Measurements from ENCODE around the gene ARPC3. TPM values are rescaled to one million over a fixed set of nuclear protein-coding genes. Genes with fewer than 3 reads are reported as not detected.
A peak's percentile ranks its signal among the peaks of the same experiment; 100 is the strongest.
"Not testable (repeated sequence)": the region's sequence is repeated elsewhere in the genome, so short reads cannot be mapped to it uniquely, and the experiment has no call there.

ARPC3 gene
- total and polyA plus RNA-seq, 7 donors: 52.7 to 168 (median 71.6) TPM

DNA sequence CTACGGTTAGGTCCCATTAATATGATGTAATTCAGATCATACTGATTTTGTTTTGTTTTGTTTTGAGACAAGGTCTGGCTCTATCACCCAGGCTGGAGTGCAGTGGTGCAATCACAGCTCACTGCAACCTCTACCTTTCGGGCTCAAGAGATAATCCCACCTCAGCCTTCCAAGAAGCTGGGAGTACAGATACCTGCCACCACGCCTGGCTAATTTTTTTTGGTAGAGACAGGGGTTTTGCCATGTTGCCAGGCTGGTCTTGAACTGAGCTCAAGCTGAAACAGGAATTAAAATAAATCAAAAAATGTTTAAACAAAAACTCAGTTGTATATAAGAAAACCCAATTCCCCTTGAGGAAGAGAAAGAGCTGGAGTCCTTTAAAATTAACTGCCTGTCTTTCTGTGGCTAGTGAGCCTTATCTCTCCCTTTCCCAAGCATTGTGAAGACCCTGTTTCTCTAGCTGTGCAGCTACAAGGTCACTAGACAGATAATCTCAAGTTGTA is 28.9 kb downstream of the ARPC3 start:
- Histone ChIP-seq H3K27ac (no peak overlapping the region), H3K9me3 (no peaks in the 10 kb centered on the region), H3K27me3 (ENCODE audit: insufficient read depth in 3 of 3, low read length in 2 of 3) (peaks cover 0 to 9% (median 0%) of the 10 kb centered on the region in 3 donors), H3K4me3 (no peak overlapping the region), H3K36me3 (ENCODE audit: insufficient read depth in 1 of 2, low read depth in 1 of 2) (no peaks in the 10 kb centered on the region), H3K4me1 (no peaks in the 10 kb centered on the region)
- intact Hi-C loops (cut with DNase I): no loop called here
- ATAC-seq (no peak), DNase-seq (no peak)
- 58 to 78% (median 63%) methylated on average over 3 of the region's 3 CpGs for WGBS, 3 donors
- TF ChIP-seq, protein P1, sequence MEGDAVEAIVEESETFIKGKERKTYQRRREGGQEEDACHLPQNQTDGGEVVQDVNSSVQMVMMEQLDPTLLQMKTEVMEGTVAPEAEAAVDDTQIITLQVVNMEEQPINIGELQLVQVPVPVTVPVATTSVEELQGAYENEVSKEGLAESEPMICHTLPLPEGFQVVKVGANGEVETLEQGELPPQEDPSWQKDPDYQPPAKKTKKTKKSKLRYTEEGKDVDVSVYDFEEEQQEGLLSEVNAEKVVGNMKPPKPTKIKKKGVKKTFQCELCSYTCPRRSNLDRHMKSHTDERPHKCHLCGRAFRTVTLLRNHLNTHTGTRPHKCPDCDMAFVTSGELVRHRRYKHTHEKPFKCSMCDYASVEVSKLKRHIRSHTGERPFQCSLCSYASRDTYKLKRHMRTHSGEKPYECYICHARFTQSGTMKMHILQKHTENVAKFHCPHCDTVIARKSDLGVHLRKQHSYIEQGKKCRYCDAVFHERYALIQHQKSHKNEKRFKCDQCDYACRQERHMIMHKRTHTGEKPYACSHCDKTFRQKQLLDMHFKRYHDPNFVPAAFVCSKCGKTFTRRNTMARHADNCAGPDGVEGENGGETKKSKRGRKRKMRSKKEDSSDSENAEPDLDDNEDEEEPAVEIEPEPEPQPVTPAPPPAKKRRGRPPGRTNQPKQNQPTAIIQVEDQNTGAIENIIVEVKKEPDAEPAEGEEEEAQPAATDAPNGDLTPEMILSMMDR (IDR thresholded peaks at IDR 0.05): no peak

DNA sequence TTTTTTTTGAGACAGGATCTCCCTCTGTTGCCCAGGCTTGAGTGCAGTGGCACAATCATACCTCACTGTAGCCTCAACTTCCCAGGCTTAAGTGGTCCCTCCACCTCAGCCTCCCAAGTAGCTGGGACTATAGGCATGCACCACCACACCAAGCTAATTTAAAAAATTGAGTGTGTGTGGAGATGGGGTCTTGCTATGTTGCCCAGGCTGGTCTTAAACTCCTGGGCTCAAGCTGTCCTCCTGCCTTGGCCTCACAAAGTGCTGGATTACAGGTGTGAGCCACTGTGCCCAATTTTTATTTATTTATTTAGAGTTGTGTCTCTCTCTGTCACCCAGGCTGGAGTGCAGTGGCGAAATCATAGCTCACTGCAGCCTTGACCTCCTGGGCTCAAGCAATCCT is 29.5 kb downstream of the ARPC3 start:
- DNase-seq; intact Hi-C loops (cut with DNase I): not testable (repeated sequence)
- 91 to 100% (median 95%) methylated on average over 1 of the region's 1 CpG for WGBS, 3 donors

DNA sequence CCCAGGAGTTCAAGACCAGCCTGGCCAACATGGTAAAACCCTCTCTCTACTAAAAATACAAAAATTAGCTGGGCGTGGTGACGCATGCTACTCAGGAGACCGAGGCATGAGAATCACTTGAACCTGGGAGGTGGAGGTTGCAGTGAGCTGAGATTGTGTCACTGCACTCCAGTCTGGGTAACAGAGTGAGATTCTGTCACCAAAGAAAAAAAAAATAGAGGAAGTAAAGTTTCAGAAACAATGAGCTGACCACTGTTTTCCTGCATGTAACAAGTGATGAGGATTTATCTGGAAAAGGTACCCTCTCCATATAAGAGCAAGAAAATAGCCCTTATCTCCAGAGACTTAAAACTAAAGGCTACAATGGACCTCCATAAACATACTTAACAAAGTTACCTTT is 33.0 kb downstream of the ARPC3 start:
- H3K4me3 ChIP-seq; H3K9me3 ChIP-seq; H3K36me3 ChIP-seq (ENCODE audit: insufficient read depth in 1 of 2, low read depth in 1 of 2); H3K4me1 ChIP-seq; H3K27me3 ChIP-seq (ENCODE audit: insufficient read depth in 3 of 3, low read length in 2 of 3); ATAC-seq; H3K27ac ChIP-seq; intact Hi-C loops (cut with DNase I); DNase-seq: not testable (repeated sequence)
- WGBS, 3 donors: 78 to 86% (median 83%) methylated on average over 3 of the region's 3 CpGs

More for the DNA sequence above, 29.5 kb downstream of the ARPC3 start:
- not testable (repeated sequence) for H3K4me1 ChIP-seq; ATAC-seq; H3K27ac ChIP-seq; H3K27me3 ChIP-seq (ENCODE audit: insufficient read depth in 3 of 3, low read length in 2 of 3); H3K9me3 ChIP-seq; H3K36me3 ChIP-seq (ENCODE audit: insufficient read depth in 1 of 2, low read depth in 1 of 2); H3K4me3 ChIP-seq

DNA sequence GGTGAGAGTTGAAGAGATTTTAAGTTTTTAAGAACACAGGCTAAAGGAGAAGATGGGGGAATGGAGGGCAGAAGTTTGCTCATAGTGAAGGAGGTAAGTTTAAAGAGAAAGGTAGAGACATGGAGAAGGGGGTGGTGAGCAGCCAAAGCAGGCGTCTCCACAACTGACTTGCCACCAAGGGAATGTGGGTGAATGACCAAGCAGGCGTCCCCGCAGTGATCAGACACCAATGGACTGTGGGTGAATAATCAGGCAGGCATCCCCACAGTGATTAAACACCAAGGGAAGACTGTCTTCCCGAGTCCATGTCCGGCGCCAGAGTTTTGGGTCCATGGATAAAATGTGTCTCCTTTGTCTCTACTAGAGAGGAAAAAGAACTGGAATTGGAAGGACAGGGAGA is 40.1 kb downstream of the ARPC3 start:
- H3K4me1 ChIP-seq; H3K27me3 ChIP-seq (ENCODE audit: insufficient read depth in 3 of 3, low read length in 2 of 3); H3K27ac ChIP-seq; intact Hi-C loops (cut with DNase I); H3K9me3 ChIP-seq; H3K4me3 ChIP-seq; ATAC-seq; DNase-seq; H3K36me3 ChIP-seq (ENCODE audit: insufficient read depth in 1 of 2, low read depth in 1 of 2): not testable (repeated sequence)
- 83 to 90% (median 86%) methylated on average over 6 of the region's 6 CpGs for WGBS, 3 donors

DNA sequence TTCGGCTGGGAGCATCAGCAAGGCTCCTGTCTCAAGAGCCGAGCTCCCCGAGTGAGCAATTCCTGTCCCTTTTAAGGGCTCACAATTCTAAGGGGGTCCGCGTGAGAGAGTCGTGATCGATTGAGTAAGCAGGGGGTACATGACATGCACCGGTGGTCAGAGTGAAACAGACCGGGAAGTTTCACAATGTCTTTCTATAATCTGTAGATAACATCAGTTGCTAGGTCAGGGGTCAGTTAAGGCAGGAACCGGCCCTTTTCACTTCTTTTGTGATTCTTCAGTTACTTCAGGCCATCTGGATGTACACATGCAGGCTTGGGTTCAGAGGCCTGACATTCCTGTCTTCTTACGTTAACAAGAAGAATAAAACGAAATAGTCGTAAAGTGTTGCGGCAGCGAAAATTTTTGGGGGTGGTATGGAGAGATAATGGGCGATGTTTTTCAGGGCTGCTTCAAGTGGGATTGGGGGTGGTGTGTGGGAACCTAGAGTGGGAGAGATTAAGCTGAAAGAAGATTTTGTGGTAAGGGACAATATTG is 44.9 kb downstream of the ARPC3 start:
- H3K9me3 ChIP-seq; H3K27ac ChIP-seq; H3K4me1 ChIP-seq; DNase-seq; H3K4me3 ChIP-seq; intact Hi-C loops (cut with DNase I); ATAC-seq; H3K27me3 ChIP-seq (ENCODE audit: insufficient read depth in 3 of 3, low read length in 2 of 3): not testable (repeated sequence)
- WGBS, 3 donors: 95 to 96% (median 95%) methylated on average over 16 of the region's 16 CpGs
- H3K36me3 ChIP-seq (ENCODE audit: insufficient read depth in 1 of 2, low read depth in 1 of 2): peaks cover 0 to 17% of the 10 kb centered on the region in 2 donors

DNA sequence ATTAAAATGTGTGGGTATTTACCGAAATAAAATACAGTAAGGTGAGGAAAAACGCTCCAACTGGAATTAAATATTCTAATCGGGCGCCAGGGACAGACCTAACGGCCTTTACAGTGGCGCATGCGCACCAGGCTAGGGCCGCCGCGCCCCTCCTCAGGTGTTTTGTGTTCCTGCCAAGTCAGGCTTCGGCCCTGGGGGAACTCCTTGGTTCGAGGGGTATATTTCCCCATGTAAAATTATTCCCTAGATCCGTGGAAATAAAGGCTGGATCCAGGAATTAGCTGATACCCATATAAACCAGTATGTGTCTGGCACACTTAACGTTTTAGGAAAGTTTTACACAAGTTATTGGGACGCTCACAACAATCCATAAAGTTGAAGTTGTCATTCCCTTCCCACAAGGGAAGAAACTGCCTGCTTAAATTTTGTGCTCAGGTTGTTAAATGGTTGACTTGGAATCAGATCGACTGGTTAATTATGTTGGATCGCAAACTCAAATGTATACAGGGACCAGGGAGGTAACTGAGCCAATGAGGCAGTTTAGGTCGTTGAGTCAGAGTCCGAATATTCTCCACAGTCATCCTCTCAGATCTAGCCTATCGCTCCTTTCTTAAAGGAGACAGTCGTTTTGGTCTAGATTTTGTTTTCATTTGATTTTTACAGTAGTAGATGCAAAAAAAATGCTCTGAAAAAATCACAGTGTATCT is 46.0 kb downstream of the ARPC3 start:
- TF ChIP-seq, protein P1 (IDR thresholded peaks at IDR 0.05): no peak

More for the DNA sequence above, 46.0 kb downstream of the ARPC3 start:
- WGBS, 3 donors: 16 to 18% (median 17%) methylated on average over 21 of the region's 21 CpGs
- Histone ChIP-seq H3K4me1 (peaks cover 6% of the 10 kb centered on the region), H3K9me3 (no peaks in the 10 kb centered on the region), H3K27ac (peak overlapping the region; percentile 95), H3K27me3 (ENCODE audit: insufficient read depth in 3 of 3, low read length in 2 of 3) (no peaks in the 10 kb centered on the region), H3K36me3 (ENCODE audit: insufficient read depth in 1 of 2, low read depth in 1 of 2) (peaks cover 0 to 25% of the 10 kb centered on the region in 2 donors), H3K4me3 (peak overlapping the region; percentile 96)
- intact Hi-C loops (cut with DNase I): no loop called here
- peak; percentile 66 to 85 for DNase-seq
- peak; percentile 75 to 85 (median 83) for ATAC-seq

Data from psoas muscle (tissue), 8 donors.